Activated CD4-positive, alpha-beta T cell treated with anti-CD3 and anti-CD28 coated beads for 48 hours (primary cell): ENCODE measurements around the gene MKNK1.
"Not testable (repeated sequence)": the region's sequence is repeated elsewhere in the genome, so short reads cannot be mapped to it uniquely, and the experiment has no call there.

ENCODE experiments used
- DNase-seq: peaks from one replicate; pipeline ENCODE4 v3.0.0-alpha.2; 2020

The MKNK1 gene

DNA sequence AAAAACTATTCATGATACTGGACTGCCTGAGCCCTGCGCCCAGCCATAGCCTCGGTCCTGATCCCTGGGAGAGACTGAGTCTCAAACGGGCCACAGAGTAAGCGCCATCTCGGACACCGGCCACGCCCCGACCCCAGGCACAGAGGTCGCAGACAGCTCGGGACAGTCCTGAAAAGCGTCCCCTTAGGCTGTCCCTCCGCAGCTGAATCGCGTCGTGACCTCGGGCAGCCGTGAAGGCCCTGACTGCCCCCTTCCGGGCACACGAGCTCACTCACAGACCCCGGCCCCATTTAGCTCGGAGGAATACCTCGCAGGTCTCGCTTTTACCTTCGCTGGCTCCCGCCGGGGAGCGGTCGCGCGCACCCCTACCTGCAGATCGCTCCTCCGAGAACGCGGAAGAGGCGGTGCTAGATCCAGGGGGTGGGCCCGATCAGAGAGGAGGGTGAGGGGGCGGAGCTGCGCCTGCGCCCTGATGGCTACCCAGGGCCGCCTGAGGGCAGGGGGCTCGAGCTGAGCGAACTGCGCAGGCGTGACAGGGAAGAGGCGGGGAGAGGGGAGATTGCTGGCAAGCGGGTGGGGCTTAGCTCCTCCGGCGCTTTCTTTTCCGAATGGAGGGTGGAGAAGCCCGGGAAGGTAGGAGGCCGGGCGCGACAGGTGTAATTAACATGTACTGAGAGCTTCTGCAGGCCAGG is at the start of gene MKNK1:
Gene MKNK1, minus strand, starts transcription at position 411 of the 692 bp plus-strand sequence. CDS start 20,941 bp downstream, outside the sequence.
- peak; percentile 99 for DNase-seq

DNA sequence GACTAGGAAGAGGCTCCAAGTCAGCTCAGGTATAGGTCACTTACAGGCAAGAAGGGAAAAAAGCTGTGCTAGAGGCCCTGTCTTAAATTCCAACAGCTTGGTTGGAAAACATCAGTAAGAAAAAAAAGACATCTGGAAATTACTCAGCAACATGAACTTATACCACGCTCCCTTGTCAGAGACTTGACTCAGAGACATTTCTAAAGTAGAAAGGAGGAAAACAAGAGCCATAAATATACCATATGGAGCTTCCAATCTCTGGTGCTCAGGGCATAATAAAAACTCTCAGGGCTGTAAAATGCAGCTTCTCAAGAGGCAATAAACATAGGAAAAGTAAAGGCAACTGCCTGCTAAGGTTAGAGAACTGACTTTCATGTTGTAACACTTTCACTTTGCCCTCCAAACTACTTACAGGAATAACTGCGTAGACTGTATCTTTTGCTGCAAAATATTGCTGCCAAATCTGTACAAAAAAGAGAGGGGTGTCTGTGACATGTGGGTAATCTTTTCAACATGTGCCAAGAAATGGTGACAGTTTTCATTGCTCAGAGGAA is 49.4 kb upstream of the MKNK1 start:
- DNase-seq: no peak

DNA sequence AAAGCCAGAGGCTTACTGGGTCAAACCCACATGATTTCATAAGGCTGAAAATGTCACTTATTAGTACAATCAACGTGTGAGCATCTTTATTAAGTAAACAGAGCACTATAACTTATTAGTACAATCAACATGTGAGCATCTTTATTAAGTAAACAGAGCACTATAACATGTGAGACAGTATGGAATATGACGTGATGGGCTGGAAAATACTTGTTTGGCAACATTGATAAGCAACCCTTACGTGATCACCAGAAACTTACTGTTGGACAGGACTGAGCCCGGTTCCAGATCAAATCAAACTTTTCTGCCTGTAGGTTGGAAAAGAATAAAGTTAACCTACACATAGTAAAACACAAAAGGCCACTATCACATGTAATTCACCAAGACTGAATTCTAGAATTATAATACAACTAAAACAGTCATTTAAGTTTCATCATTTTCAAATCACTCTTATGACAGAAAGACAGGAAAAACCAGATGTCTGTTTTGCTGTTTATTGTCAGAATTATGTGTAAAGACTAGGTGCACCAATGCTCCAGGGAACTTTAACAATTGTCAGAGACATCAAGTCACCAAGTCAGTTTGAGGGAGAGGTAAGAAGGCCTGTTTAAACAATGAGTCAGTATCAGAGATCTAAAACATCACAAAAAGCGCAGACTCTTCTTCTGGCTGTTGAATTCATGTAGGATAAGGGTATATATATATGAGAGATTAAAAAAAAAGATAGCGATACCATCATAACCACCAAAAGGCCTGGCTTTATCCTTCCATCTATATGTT is 48.4 kb upstream of the MKNK1 start:
- DNase-seq: no peak

DNA sequence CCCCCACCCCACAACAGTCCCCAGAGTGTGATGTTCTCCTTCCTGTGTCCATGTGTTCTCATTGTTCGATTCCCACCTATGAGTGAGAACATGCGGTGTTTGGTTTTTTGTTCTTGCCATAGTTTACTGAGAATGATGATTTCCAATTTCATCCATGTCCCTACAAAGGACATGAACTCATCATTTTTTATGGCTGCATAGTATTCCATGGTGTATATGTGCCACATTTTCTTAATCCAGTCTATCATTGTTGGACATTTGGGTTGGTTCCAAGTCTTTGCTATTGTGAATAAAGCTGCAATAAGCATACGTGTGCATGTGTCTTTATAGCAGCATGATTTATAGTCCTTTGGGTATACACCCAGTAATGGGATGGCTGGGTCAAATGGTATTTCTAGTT is 47.1 kb upstream of the MKNK1 start:
- DNase-seq: not testable (repeated sequence)

DNA sequence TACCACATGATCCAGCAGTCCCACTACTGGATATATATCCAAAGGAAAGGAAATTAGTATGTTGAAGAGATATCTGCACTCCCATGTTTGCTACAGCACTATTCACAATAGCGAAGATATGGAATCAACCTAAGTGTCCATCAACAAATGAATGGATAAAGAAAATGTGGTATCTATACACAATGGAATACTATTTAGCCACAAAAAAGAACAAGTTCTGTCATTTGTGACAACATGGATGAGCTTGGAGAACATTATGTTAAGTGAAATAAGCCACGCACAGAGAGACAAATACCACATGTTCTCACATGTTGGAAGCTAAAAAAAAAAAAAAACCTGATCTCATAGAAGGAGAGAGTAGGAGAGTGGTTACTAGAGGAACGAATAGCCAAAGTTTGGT is 46.4 kb upstream of the MKNK1 start:
- no peak for DNase-seq

DNA sequence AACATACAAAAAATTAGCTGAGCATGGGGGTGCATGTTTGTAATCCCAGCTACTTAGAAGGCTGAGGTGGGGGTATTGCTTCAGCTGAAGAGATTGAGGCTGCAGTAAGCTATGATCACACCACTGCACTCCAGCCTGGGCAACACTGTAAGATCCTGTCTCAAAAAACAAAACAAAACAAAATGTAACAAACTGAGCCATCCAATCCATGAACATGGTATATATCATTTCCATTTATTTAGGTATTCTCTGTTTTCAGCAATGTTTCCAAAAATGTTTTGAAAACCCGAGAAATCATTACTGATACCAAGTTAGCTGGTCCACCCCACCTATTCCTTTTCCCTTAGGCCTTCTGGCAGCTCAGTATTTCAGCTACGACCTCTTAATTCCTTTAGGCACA is 45.7 kb upstream of the MKNK1 start:
- DNase-seq: no peak

DNA sequence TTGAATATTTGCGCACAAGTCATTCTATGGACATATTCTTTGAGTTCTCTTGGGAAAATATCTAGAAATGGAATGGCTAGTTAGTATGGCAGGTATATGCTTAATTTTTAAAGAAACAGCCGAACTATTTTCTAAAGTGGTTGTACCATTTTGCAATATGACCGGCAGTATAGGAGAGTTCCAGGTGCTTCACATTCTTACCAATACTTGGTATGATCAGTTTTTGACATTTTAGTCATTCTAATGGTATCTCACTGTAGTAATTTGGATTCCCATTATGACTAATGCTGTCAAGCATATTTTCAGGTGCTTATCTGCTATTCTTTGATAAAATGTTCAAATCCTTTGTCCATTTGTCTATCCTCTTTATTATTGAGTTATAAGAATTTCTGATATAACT is 43.5 kb upstream of the MKNK1 start:
- DNase-seq: no peak

DNA sequence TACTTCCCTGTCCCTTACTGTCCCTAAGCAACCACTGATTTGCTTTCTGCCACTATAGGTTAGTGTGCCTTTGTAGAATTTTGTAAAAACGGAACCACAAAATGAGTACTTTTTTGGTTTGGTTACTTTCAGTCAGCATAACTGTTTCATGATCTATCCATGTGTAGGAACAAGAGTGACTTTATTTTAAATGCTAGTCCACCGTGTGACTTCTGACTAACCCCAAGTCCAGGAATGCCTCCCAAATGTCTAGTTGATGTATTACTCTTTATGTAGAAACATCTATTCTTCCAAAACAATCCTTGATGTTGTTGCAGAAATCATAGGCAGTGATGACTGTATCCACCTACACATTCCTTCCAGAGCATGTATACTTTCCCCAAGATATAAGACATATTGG is 42.8 kb upstream of the MKNK1 start:
- no peak for DNase-seq

DNA sequence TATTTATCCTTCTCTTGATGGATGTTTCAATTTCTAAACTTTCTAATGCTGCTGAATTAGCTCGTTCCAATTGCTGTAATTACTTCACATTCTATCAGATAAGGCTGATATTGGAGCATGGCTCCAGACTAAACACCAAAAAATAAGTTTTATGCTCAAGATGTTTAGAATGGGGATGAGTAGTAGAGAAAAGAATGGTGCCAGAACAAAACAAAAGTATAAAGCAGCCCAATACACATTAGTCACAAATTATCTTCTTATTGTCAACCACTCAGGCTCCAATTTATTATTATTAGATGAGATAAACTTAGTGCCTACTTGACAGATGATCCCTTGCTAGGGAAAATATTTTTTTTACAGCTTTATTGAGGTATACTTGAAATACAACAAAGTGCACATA is 42.3 kb upstream of the MKNK1 start:
- DNase-seq: no peak

DNA sequence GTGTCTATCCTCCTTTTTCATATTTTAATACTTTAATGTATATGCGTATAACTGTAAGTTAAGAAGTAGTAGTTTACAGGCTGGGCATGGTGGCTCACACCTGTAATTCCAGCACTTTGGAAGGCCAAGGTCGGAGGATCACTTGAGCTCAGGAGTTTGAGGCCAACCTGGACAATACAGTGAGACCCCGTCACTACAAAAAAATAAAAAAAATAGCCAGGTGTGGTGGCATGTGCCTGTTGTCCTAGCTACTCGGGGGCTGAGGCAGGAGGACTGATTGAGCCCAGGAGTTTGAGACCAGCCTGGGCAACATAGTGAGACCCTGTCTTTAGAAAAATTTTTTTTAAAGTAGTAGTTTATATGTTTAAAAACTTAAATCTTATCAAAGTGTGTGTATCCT is 41.7 kb upstream of the MKNK1 start:
- DNase-seq: no peak

DNA sequence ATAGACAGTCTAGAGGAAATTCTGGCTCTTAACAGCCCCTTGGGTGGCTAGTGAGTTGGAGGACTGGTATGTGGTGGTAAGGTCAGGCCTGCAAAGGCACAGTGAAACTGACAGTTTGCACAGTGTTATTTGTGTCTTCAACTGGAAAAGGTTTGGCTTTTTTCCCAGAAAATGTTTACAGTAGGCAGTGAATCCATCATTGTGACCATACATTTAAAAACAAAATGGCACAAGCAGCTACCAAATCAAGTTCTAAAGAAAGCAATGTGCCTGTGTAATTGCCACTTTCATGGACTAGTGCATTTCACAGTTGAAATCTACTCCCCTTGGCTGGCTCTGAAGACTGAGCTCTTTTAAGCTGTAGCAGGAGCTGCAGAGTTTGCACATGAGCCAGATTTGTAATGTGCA is 39.3 kb upstream of the MKNK1 start:
- no peak for DNase-seq

DNA sequence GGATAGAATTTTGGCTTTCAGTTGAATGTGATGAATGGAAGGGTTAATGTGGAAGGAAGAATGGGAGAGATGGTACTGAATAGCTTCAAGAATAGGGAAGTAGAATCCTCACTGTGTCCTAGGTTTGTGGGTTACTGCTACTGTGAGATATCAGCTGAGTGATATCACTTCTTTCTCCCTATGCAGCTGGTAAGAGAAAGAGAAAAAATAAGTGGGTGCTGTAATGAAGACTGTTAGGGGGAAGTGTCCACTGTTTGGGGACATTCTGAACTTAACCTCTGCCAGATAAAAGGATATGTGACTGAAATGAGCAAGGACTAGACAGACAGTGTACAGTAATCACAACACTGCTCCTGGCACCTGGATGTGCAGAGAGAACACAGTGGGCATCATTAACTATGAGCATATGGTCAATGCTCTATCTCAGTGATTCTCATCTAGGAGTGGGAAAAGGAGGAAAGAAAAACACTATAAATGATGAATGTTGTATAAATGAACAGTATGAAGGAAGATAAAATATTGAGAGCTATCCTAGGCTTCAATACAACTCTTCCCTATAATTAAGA is 38.1 kb upstream of the MKNK1 start:
- no peak for DNase-seq

DNA sequence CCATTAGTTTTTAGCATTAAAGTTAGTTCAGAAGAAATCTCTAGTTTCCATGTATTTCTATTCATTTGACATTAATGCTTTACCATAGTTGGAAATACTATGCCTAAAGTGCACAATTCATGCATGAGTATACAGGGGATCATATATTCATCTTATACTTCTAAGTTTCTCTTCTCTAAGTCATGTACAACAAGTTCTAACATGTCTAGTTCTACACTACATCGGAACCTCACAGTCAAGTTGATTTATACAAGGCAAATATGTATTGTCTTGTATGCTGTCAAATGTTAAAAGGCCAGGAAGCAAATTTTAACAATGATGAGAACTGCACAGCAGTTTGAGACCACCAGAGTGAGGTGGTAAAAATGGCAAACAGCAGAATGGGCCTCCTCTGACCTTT is 35.5 kb upstream of the MKNK1 start:
- no peak for DNase-seq

DNA sequence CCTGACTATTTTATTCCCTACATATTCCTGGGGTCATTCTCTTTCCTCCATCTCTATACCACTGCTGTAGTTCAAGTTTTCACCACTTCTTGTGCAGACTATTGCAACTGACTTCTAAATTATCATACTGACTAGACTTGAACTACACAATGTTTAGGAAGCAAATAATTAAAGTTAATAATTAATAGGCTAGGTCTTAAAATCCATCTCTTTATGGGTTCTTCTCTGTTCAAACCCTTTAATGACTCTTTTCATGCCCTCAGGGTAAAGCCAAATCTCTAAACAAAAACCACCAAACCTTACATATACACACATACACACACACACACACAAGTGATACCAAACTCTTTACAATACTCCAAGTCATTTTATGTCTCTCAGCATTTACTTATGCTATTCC is 34.9 kb upstream of the MKNK1 start:
- DNase-seq: no peak

DNA sequence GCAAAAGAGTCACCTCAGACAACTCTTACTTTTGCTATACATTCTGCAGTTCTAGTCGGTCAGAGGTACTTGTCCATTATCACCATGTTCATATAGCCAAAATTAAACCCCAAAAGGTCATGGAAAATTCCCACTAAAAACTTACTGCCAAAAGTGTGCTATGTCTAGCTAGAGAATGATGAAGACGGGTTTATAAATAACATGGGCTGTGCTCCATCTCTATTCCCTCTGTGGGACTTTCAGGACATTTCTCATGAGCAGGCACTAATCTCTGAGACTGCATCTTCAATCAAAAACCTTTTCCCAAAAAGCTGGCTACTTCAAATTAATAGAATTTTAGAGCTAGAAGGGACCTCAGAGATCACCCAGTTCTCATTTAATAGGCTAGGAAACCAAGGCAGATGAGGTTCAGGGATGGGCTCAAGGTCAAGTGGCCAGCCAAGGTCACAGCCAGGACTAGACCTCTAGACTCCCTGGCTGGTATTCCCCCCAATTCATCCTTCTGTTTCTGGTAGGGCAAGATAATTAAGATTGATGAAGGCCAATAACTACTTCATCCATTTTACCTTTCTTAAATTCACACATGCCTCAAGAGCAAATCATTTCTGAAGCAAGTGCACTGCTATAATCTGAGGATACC is 33.5 kb upstream of the MKNK1 start:
- DNase-seq: no peak

DNA sequence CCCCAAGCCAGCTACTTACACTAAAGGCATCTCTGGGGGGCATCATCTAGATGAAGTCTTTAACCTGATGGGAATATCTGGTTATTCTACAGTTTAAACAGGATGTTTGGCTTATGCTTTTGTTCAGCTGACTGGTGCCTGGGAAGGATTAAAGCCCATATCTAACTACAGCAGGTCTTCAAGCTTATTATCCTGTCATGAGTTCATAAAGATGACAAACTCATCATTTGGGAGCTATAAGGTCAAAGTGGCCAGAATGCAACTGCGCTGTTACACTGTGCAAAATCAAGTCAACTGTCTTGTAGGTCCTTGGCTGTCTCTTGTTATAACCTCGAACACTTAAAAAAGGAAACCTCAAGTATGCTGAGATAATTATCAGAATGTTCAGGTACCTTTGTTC is 31.1 kb upstream of the MKNK1 start:
- DNase-seq: no peak

DNA sequence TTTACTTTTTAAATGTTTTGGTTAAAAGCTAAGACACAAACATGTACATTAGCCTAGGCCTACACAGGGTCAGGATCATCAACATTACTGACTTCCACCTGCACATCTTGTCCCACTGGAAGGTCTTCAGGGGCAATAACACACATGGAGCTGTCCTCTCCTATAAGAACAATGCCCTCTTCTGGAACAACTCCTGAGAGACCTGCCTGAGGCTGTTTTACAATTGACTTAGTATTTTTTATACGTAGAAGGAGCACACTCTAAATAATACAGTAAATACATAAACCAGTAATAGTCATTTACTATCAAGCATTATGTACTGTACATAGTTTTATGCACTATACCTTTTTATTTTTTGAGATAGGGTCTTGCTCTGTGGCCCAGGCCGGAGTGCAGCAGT is 26.7 kb upstream of the MKNK1 start:
- DNase-seq: no peak

DNA sequence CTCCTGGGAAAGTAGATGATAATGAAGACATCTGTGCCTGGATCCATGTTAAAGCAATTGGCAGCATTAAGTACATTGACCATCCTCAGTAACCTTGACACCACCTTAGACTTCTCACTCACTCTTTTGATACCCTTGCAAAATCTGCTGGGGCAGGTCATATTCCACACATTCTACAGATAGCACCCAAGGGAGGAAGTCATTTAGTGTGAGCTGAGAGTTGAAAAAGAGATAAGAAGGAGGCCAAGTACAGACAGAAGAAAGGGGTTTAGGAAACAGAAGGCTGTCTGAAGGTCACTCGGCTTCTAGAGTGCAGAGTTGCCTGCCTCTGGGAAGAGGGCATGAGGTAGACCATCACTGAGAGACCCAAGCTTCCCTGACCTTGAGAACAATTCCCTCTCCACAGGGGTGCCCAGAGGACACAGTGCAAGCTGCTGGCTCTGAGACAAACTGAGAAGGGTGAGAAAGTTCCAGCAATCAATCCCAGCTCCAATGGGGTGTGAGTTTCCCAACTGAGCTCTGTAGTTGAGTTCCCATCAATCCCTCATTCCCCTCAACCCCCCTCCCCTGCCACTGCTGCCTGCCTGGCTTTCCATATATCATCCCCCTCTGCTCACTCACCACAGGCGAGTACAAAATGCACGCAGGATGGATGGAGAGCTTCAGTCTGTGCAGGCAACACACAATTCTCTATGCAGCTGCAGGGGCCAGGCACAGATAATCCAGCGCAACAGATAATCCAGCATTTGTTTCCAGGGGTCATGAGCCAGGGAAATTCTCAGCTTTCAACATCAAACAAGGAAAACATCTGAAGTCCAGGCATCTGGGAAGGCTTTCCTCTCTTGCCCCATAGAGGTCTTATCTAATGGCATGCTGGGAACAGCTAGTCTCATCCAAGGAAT is 19.9 kb upstream of the MKNK1 start:
- no peak for DNase-seq

DNA sequence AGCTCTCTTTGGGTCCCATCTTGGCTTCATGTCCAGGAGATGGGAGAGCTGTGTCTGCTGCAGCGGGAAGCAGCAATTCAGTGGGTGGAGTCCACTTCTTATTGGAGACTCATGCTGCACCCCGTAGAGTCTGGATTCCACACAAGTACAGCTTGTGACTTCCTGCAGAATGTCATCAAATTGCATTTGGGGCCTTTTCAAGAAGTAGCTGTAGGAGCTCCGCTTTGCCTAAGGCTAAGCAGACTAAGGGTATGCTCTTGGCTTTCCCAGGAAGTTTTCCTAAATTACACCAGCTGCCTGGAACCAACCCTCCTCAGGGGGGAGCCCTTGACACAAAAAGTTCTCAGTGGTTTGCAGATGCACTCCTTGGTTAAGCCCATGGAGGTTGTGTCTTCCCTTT is 18.3 kb upstream of the MKNK1 start:
- DNase-seq: no peak

DNA sequence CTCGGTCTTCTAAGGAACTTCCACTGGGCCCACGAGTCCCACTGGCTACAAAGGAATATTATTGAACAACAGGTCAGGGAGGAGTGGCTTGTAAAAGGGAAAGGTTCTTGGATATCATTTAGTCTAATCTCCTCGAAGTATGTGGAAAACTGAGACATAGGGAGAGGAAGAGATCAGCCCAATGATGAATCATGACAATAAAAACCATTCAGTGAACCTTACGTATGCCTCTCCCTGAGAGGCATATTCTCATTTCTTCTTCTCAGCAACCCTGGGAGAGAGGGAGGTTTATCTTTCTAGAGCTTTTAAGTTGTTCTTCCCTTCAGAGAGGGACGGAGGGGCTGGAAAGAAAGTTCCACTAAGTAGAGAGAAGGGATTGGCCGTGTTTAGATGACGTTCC is 17.9 kb upstream of the MKNK1 start:
- DNase-seq: no peak

DNA sequence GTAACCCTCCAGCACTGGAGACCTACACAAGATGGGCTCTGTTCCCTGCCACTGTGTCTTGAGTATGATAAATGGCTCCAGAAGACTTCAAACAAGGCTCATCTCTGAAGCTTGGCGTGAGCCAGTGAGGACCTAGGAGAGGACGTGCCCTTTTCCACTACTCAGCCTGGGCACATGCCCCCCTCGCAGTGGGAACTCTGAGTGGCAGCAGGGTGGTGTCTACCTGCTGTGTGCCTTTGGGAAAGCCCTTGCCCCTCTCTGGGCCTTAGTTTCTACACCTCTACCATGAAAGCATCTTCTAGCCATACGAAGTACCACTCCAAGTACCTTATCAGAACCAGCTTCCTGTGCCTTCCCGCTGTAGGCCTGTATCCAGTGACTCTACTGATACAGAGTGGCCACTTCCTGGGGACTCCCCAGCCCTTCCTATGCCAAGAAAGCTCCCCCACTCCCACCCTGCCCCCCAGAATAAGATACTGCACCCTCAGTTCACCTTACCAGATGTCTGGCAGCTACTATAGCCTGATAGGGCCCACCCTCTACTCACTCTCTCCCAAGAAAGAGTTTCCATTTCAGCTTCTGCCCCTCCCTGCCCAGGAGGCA is 15.7 kb upstream of the MKNK1 start:
- no peak for DNase-seq
